Right lobe of liver (tissue), 6 donors: ENCODE results near the gene SNPH. TPM values are rescaled to one million over a fixed set of nuclear protein-coding genes. Genes with fewer than 3 reads are reported as not detected.

Experiments used
- ATAC-seq, 4 donors: fragments of 200-7000 bp; cut with Tn5 transposase; one replicate each; pipeline ENCODE4 v1.9.1; 2020; ENCODE audit warnings: mild to moderate bottlenecking in 4 of 4, moderate library complexity in 4 of 4
- DNase-seq, 3 donors: peaks; one replicate each; pipeline ENCODE4 v3.0.0-alpha.2; 2020
- H3K27ac ChIP-seq, 3 donors: fragments of 200-600 bp; one replicate each; pipeline ENCODE4 v1.8.0; 2022
- H3K27me3 ChIP-seq, 2 donors: fragments of 200-600 bp; one replicate each; pipeline ENCODE4 v1.8.0; 2022
- H3K36me3 ChIP-seq, 4 donors: fragments of 200-600 bp; sonication (generic) in 1 of 4; one replicate each; pipeline versions ENCODE4 v1.5.1 to v1.8.0; 2017 to 2022; ENCODE audit warnings: control low read depth in 1 of 4
- H3K4me1 ChIP-seq, 4 donors: fragments of 200-600 bp; sonication (generic) in 1 of 4; one replicate each; pipeline versions ENCODE4 v1.5.1 to v1.8.0; 2017 to 2022; ENCODE audit warnings: control low read depth in 1 of 4
- H3K4me3 ChIP-seq, 3 donors: fragments of 200-600 bp; one replicate each; pipeline ENCODE4 v1.8.0; 2022
- H3K9me3 ChIP-seq, 4 donors: fragments of 200-600 bp; sonication (generic) in 1 of 4; one replicate each; pipeline versions ENCODE4 v1.5.1 to v1.8.0; 2017 to 2022; ENCODE audit warnings: control low read depth in 1 of 4
- CTCF ChIP-seq, 4 donors: fragments of 200-600 bp in 3 of 4; fragments of 450-650 bp in 1 of 4; IDR thresholded peaks; one replicate each; pipeline versions ENCODE4 v1.5.1 to v1.8.0; 2016 to 2022; ENCODE audit warnings: antibody characterized with exemption in 4 of 4, mild to moderate bottlenecking in 2 of 4
- POLR2A ChIP-seq: fragments of 450-650 bp; IDR thresholded peaks from one replicate; pipeline ENCODE4 v1.6.1; 2017; ENCODE audit warnings: antibody characterized with exemption, mild to moderate bottlenecking
- WGBS: methylation state at CpG from one replicate; pipeline ENCODE4 v1.1.6; 2018; ENCODE audit warnings: low coverage, low lambda C conversion rate; ENCODE audit not compliant: insufficient coverage; ENCODE audit errors: missing lambda C conversion rate; 5-methylcytosine and 5-hydroxymethylcytosine counted together
- intact Hi-C, 2 donors: fragments of 100-400 bp; cut with DNase I; formaldehyde crosslinking; loops; one replicate each; pipeline versions ENCODE4 v1.11.2 to v1.14.1; 2022
- total RNA-seq, 6 experiments: library from RNA; depleted of rRNA in 2 of 6; stranded (reverse); fragments of >200 nt in 2 of 6; fragmentation: NEBNext Ultra II Directional in 3 of 6; extraction: Animal tissue kit (Norgen Biotek cat#: 25700) in 3 of 6; gene quantifications; one replicate each; pipeline versions ENCODE4 v1.1.0 to v1.2.4, GENCODE V29; 2016 to 2023
- donor health status: DM: no; HTN: yes; CAD: no.
- donor health status: DM: no; HTN: no; CAD: no.
- donor health status: DM: no; HTN: no; CAD: no.
- donor health status: DM: no; HTN: yes; CAD: no.
- donor health status: DM: no; HTN: yes; CAD: no.

The SNPH gene
- total RNA-seq, 6 experiments from 2014 or later = 0.11 to 0.61 (median 0.12) TPM

DNA sequence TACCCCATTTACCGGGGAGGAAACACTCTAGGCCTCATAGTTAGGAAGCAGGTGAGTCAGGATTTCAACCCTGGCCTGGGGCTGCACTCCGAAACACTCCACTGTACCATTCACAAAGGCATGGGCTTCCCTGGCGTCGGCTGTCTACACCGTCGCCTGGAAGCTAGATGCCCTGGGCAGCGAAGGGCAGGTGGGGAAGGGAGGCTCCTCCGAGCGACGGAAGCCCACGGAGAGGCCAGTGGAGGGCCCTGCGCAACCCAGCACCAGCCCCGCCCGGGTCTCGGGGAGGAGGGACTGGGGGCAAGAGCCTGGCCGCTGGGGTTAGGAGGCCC is 46.8 kb downstream of the SNPH start:
- no peaks in the 10 kb centered on the region for H3K27me3 ChIP-seq
- 60% methylated on average over 1 of the region's 16 CpGs for WGBS
- DNase-seq (no peak), ATAC-seq (no peak)
- TF ChIP-seq POLR2A (no peak), CTCF (IDR thresholded peaks at IDR 0.05) (no peak)
- no peaks in the 10 kb centered on the region for H3K9me3 ChIP-seq
- H3K36me3 ChIP-seq = no peaks in the 10 kb centered on the region
- no peak overlapping the region for H3K27ac ChIP-seq
- intact Hi-C loops = loop anchor here (5.0 kb wide), 2 partner anchors 124 to 129 kb away; no protein-coding TSS in a partner anchor
- H3K4me3 ChIP-seq = no peak overlapping the region
- H3K4me1 ChIP-seq = peaks cover 0 to 11% (median 2%) of the 10 kb centered on the region in 4 donors

DNA sequence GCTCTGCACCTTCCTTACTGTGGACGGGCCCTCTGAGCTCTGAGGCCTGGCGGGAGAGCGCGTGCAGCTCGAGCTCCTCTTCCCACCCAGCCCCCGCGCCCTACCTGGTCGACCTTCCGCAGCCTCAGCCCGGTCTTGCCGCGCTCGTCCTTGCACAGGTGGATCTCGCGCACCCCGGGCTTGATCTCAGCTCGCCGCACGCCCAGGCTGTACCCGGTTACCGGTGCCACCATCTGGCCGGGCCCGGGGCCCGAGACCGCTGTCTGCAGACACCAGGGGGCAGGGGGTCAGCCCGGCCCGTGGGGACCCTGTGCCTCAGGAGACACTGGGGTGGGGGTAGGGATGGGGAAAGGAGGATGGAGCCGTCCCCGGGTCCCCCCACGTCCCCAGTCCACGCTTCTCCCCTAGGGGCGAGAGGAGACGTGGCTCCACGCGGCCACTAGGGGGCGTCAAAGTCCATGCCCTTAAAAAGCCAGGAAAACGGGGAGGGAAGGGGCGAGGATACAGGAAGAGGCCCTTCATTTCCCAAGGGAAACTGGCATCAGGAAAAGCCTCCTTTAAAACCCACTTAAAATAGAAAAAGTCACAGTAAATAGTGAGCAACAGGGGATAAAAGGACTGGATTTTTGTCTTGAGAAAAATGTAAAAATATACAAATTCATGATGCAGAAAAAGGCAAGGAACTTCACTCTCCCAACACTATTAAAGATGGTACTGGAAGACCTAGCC is 47.3 kb downstream of the SNPH start:
- Histone ChIP-seq H3K4me3 (peak overlapping the region in 1 of 3 donors; percentile 4), H3K9me3 (no peaks in the 10 kb centered on the region), H3K36me3 (no peaks in the 10 kb centered on the region), H3K27ac (no peak overlapping the region), H3K27me3 (no peaks in the 10 kb centered on the region), H3K4me1 (peaks cover 0 to 13% (median 2%) of the 10 kb centered on the region in 4 donors)
- 32% methylated on average over 18 of the region's 38 CpGs for WGBS
- peak; percentile 77 to 90 (median 86) for ATAC-seq
- peak; percentile 73 to 76 (median 74) for DNase-seq
- no peak for TF ChIP-seq POLR2A
- TF ChIP-seq CTCF (IDR thresholded peaks at IDR 0.05) = peak; percentile 92 to 98 (median 98)
- intact Hi-C loops = loop anchor here (5.0 kb wide), 2 partner anchors 124 to 129 kb away; no protein-coding TSS in a partner anchor

DNA sequence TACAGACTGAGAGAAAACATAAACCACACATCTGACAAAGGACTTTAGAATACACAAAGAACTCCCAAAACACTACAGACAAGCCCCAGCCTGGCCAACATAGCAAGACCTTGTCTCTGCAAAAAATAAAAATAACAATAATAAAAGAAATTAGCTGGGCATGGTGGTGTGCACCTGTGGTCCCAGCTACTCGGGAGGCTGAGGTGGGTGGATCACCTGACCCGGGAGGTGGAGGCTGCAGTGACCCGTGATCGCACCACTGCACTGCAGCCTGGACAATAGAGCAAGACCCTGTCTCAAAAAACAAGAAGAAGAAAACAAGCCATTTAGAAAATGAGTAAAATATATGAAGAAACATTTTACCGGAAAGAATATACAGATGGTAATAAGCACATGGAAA is 49.7 kb downstream of the SNPH start:
- TF ChIP-seq CTCF (IDR thresholded peaks at IDR 0.05) = no peak
- TF ChIP-seq POLR2A = no peak
- 70% methylated on average over 5 of the region's 5 CpGs for WGBS
- ATAC-seq (no peak), DNase-seq (no peak)
- H3K4me1 ChIP-seq = peaks cover 0 to 13% (median 2%) of the 10 kb centered on the region in 4 donors
- H3K9me3 ChIP-seq = no peaks in the 10 kb centered on the region
- no peak overlapping the region for H3K4me3 ChIP-seq
- H3K36me3 ChIP-seq = no peaks in the 10 kb centered on the region
- no peaks in the 10 kb centered on the region for H3K27me3 ChIP-seq
- intact Hi-C loops = no loop called here
- no peak overlapping the region for H3K27ac ChIP-seq

DNA sequence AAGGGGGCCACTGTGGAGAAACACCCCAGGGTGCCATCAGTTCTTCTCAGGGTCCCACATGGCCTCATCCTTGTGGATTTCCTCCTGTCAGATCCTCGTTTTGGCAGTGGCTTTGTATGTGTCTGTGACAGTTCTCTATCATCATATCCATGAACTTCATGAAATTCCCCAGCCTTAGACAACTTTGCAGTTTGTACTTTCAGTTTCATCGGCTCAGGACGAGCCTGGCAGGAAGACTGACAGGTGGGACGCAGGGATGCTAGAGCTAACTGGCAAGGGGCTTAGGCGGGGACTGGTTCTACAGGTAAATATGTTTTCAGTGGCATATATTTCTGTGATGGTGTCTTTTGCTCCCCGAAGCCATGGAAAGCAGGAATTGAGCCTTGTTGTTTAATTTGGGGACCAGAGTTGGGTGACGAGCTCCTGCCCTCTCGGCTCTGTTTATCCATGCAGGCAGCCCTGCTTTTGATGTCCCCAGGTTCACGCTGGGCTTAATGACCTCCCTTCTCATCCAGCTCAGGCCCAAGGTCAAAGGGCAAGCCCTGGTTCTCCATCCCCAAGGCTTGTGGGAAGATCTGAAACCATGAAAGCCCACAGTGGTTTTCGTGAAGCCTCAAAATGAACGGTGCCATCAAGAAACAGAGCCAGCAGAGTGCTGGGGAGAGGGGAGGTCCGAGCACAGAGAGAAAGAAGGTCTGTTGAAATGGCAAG is 51.6 kb downstream of the SNPH start:
- WGBS = 26% methylated on average over 12 of the region's 12 CpGs
- no peaks in the 10 kb centered on the region for H3K9me3 ChIP-seq
- ATAC-seq (peak; percentile 37 to 56 (median 42)), DNase-seq (no peak)
- peaks cover 0 to 13% (median 2%) of the 10 kb centered on the region in 4 donors for H3K4me1 ChIP-seq
- peak overlapping the region in 1 of 3 donors; percentile 19 for H3K4me3 ChIP-seq
- no peaks in the 10 kb centered on the region for H3K27me3 ChIP-seq
- H3K27ac ChIP-seq = no peak overlapping the region
- intact Hi-C loops = no loop called here
- no peak for TF ChIP-seq POLR2A
- no peak for TF ChIP-seq CTCF (IDR thresholded peaks at IDR 0.05)
- no peaks in the 10 kb centered on the region for H3K36me3 ChIP-seq
